Hematopoietic multipotent progenitor cell treated with erythropoietin and hydrocortisone succinate and interleukin-3 and kit ligand, for 8 days (in vitro differentiated cells): ENCODE data around the gene STPG3.
A peak's percentile ranks its signal among the peaks of the same experiment; 100 is the strongest.

Experiments used
- DNase-seq: peaks from one replicate; pipeline ENCODE4 v3.0.0-alpha.2; 2015

STPG3 gene

GRCh38 chr9:137222190-137223077 lies 28.7 kb upstream of the STPG3 start, which contains the start of gene RNF208:
Gene RNF208 (minus strand): TSS chr9:137222240. CDS start chr9:137221212, 1,028 bp downstream.
- no peak for DNase-seq

GRCh38 chr9:137223078-137223970 lies 27.8 kb upstream of the STPG3 start:
- peak; percentile 99 for DNase-seq

- DNase-seq = no peak
These were observed 26.0 kb upstream of the STPG3 start, which contains the start of gene CYSRT1 for GRCh38 chr9:137224830-137225694. Gene CYSRT1 (plus strand): TSS chr9:137225174. CDS start chr9:137225622, 448 bp downstream.

- no peak for DNase-seq
These were observed 25.3 kb upstream of the STPG3 start for GRCh38 chr9:137225699-137226331.

GRCh38 chr9:137226338-137227053 lies 24.6 kb upstream of the STPG3 start:
- no peak for DNase-seq

GRCh38 chr9:137227054-137227852 lies 23.8 kb upstream of the STPG3 start, which contains the start of gene RNF224:
Gene RNF224 (plus strand): TSS chr9:137227502. CDS start chr9:137228336, 834 bp downstream.
- DNase-seq = peak; percentile 83

GRCh38 chr9:137227853-137228505 lies 23.1 kb upstream of the STPG3 start:
- DNase-seq = no peak

GRCh38 chr9:137228506-137228967 lies 22.5 kb upstream of the STPG3 start:
- no peak for DNase-seq

GRCh38 chr9:137228968-137229896 lies 21.9 kb upstream of the STPG3 start:
- no peak for DNase-seq

GRCh38 chr9:137229903-137230704 lies 21.0 kb upstream of the STPG3 start:
- no peak for DNase-seq

GRCh38 chr9:137230705-137231371 lies 20.2 kb upstream of the STPG3 start, which contains the start of gene SLC34A3:
Gene SLC34A3 (plus strand): TSS chr9:137230901. CDS start chr9:137231703, 802 bp downstream.
- no peak for DNase-seq

GRCh38 chr9:137231372-137232039 lies 19.6 kb upstream of the STPG3 start:
- DNase-seq = no peak

- no peak for DNase-seq
These were observed 19.0 kb upstream of the STPG3 start for GRCh38 chr9:137232101-137232500.

- DNase-seq = no peak
These were observed 18.6 kb upstream of the STPG3 start for GRCh38 chr9:137232510-137232909.

- no peak for DNase-seq
These were observed 17.7 kb upstream of the STPG3 start for GRCh38 chr9:137233143-137233980.
